Stimulated activated CD4-positive, alpha-beta T cell treated with anti-CD3 and anti-CD28 coated beads, TNF-alpha, amount 100 ng/mL, for 24 hours (primary cell): ENCODE data around the gene LSM14A.

Source experiments
- DNase-seq, 3 experiments: peaks; one replicate each; pipeline ENCODE4 v3.0.0-alpha.2; 2020; ENCODE audit warnings: low read depth in 3 of 3

The LSM14A gene

GRCh38 chr19:34254698-34255432 lies 82.6 kb downstream of the LSM14A start:
- DNase-seq, result peak in 1 of 3 experiments; percentile 32

GRCh38 chr19:34255546-34255945 lies 83.2 kb downstream of the LSM14A start:
- no peak for DNase-seq

GRCh38 chr19:34256835-34257558 lies 84.7 kb downstream of the LSM14A start:
- no peak for DNase-seq

- DNase-seq, result no peak
Measured at GRCh38 chr19:34257559-34257924, 85.2 kb downstream of the LSM14A start.

- DNase-seq, result no peak
Measured at GRCh38 chr19:34259367-34260095, 87.2 kb downstream of the LSM14A start.

- no peak for DNase-seq
Measured at GRCh38 chr19:34260771-34261173, 88.5 kb downstream of the LSM14A start.

GRCh38 chr19:34261334-34262109 lies 89.2 kb downstream of the LSM14A start:
- DNase-seq, result no peak

- no peak for DNase-seq
Measured at GRCh38 chr19:34263745-34264237, 91.5 kb downstream of the LSM14A start.

- DNase-seq, result no peak
Measured at GRCh38 chr19:34265221-34265650, 92.9 kb downstream of the LSM14A start.

GRCh38 chr19:34269081-34269480 lies 96.8 kb downstream of the LSM14A start:
- no peak for DNase-seq

- DNase-seq, result no peak
Measured at GRCh38 chr19:34269489-34269888, 97.2 kb downstream of the LSM14A start.

GRCh38 chr19:34269968-34270621 lies 97.8 kb downstream of the LSM14A start:
- peak; percentile 35 to 48 (median 36) for DNase-seq

- no peak for DNase-seq
Measured at GRCh38 chr19:34273121-34273520, 100.8 kb downstream of the LSM14A start.

GRCh38 chr19:34274284-34274826 lies 102.1 kb downstream of the LSM14A start:
- DNase-seq, result no peak

- no peak for DNase-seq
Measured at GRCh38 chr19:34274827-34275625, 102.7 kb downstream of the LSM14A start.

- DNase-seq, result no peak
Measured at GRCh38 chr19:34275705-34276104, 103.4 kb downstream of the LSM14A start.

GRCh38 chr19:34276614-34277013 lies 104.3 kb downstream of the LSM14A start:
- DNase-seq, result no peak

- no peak for DNase-seq
Measured at GRCh38 chr19:34277244-34277643, 104.9 kb downstream of the LSM14A start.

- no peak for DNase-seq
Measured at GRCh38 chr19:34278783-34279182, 106.5 kb downstream of the LSM14A start.
